ENCODE results near the gene IQCH.

Gene IQCH

GRCh38 chr15:67296684-67297083 is 42.1 kb downstream of the IQCH start:
- no peak for DNase-seq (ENCODE audit: low read depth in 3 of 3, low spot score in 1 of 3)

DNA sequence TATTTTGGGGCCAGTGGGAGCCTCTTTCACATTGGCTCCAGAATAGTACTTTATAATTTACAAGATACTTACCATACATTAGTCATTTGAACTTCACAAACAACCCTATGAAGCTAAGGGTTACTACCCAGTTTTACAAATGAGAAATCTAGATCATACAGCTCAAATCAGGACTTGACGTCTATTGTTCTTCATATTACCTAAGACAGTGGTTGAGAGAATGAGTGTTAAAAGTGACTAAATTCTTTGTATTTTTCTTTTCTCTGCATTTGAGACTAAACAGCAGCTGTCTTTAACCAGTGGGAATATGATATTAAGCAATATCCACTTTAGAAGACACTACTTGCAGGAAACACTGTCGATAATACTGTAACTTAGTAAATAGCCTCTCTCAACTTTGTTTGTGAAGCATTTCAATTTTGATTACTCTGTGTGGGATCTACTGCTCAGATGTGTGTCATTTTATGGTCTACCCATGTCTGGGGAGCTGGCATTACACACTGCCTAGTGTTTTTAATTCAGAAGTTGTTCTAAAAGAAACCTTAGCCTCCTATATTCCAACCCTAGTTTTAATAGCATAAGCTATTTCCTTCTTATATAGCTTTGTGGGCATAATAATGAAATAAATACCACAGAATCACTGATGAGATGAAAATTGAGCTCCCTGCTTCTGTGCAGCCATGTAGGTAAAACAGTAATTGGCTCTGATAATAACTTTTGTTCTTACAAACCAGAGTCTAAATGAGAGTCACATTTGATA is 45.9 kb downstream of the IQCH start:
- no peak for DNase-seq (ENCODE audit: low read depth in 3 of 3, low spot score in 1 of 3)

DNA sequence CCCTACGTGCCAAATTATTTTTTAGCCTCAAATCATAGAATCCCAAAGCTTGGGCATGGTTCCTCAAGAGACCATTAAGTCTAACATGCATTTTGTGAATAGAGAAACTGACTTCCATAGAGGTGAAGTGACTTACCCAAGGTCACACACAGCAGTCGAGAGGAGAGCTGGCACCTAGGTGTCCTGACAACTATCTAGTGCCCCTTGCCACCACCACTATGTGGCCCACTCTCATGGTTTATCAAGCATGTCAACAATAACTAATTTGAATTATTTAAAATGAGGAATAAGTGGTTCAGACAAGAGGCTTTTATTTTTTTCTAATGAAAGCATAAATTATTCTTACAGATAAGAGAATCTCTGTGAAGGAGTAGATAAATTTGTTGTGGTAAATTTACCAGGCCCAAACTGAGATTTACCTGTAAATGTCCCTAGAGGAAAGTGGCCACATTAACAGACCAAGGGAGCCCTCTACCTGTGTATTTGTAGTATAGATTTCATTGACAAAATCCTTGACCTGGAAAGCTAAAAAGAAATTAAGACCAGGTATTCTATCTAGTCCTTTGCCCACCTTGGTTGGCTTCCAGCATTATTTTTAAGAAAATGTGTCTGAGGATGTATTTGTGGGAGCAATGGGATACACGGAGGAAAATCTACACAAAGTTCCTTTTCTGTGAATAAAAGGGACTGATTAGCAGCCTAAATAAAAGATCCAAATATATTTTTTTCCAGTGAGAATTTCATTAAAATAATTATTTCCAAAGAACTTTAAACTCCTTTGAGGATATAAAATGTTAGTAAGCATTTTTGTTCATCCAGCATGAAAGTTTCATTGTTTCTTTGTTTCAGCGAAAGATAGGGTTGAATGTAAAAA is 49.1 kb downstream of the IQCH start:
- DNase-seq (ENCODE audit: low read depth in 3 of 3, low spot score in 1 of 3) = no peak

- no peak for DNase-seq (ENCODE audit: low read depth in 3 of 3, low spot score in 1 of 3)
Observed at GRCh38 chr15:67304778-67305177, 50.2 kb downstream of the IQCH start.

DNA sequence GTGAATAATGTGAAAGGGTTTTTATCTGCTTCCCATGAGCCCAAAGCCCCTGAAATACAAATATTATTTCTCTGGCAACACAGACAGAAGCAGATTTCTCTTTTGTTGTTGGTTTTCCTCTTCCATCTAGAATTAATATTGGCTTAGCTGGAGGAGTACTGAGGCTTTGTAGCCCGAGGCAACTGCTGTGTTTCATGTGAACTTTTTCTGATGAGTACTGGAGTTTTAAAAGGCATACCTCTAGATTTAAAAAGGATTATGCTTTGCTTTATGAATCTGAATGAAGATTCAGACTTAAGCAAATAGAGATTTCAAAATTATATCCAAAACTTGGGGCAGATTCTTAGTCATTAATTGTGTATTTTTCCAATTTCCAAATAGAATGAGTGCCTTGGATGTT is 50.9 kb downstream of the IQCH start:
- no peak for DNase-seq (ENCODE audit: low read depth in 3 of 3, low spot score in 1 of 3)

- DNase-seq (ENCODE audit: low read depth in 3 of 3, low spot score in 1 of 3) = no peak
Observed at GRCh38 chr15:67307156-67307555, 52.6 kb downstream of the IQCH start.

DNA sequence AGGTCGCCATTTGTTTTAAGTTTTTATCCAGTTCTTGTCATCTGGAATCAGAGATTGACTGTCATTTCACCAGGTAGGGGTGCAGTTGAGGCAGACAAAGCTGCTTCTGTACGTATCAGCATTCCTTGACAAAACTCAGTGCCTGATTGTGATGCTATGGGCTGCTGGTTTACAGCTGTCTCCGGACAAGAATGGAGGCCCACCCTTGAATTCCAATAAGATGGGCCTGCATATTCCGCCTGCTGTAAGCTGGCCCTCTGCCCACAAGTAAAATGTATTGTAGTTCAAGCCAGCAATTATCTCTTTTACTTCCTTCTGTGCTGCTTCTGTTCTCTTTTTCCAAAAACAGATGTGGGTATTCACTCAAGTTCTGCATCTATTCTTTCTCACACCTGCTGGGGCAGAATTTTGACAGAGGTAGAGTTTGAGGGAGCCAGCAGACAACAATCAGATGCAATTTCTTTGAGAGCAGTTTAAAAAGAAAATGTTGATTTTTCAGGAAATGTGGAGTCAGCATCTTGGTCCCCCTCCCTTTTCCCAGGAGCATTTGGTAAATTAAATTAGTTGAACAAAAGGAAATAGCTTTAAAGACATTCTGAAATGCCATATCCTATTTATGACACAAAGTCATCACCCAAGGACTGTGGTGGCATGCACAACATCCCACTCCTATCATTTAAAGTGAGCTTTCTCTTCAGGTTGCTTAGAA is 53.5 kb downstream of the IQCH start:
- no peak for DNase-seq (ENCODE audit: low read depth in 3 of 3, low spot score in 1 of 3)

DNA sequence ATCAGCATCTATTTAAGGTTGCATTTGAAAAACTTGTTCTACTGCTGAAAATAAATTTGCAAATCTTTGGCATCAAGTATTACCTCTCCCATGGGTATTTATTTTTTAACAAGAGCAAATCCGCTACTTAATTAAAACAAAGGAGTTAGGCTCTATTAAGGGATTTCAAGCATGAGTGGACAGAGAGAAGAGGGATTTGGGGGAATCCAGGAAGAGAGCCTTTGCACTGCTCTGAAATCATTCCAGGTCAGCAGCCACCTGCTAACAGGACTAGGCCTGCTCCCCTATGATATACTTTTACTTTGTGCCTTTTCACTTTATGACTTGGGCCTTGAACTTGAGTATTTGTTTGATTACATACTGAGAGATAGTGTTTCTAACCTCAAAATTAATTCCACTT is 57.1 kb downstream of the IQCH start:
- DNase-seq (ENCODE audit: low read depth in 3 of 3, low spot score in 1 of 3) = no peak

DNA sequence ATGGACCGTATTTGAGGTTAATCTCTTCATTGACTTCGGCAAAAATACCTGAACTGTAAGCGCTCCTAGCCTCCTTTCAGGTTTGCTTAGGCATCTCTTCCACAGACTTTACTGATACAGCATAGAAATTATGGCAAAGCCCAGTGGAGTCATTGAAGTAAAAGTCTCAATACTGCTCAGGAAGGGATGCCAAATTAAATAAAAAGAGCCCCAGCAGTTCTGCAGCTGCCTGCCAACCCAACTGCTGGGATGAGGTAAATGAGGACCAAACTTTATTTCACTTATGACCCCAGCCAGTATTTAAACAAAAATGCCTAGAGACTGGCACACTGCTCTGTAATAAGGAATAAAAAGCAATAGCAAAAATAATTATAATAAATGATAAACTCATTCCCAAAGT is 65.4 kb downstream of the IQCH start:
- no peak for DNase-seq (ENCODE audit: low read depth in 3 of 3, low spot score in 1 of 3)

DNA sequence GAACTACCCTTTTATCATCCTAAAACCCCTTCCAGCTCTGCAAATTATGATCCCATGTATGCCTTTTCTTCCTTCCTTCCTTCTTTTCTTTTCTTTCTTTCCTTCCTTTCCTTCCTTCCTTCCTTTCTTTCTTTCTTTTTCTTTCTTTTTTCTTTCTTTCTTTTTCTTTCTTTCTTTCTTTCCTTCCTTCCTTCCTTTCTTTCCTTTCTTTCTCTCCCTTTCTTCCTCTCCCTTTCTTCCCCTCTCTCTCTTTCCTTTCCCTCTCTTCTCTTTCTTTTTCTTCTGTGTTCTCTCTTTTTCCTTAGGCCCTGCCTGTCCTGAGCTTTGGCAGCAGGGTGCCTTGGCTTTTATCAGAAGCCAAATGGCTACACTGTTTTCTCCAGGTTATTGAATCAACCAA is 66.8 kb downstream of the IQCH start:
- DNase-seq (ENCODE audit: low read depth in 3 of 3, low spot score in 1 of 3) = no peak

DNA sequence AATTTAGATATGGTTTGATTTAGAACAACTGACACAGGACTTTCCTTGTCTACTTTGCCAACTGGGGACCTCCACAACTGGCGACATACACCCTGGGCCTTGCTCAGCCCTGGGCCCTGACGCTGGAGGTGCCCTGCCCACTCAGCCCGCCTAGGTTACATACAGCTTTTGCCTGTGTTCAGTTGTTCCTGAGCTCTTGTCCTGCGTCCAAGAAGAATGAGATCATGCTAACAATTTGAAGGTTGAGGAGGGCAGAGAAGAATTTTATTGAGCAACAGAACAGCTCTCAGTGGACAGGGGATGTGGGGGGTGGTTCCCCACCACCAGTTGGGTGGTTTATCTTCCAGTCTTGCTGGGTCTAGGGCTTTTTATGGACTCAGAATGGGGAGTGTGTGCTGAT is 67.9 kb downstream of the IQCH start:
- no peak for DNase-seq (ENCODE audit: low read depth in 3 of 3, low spot score in 1 of 3)

- DNase-seq (ENCODE audit: low read depth in 3 of 3, low spot score in 1 of 3) = no peak
Observed at GRCh38 chr15:67327312-67327711, 72.7 kb downstream of the IQCH start.

DNA sequence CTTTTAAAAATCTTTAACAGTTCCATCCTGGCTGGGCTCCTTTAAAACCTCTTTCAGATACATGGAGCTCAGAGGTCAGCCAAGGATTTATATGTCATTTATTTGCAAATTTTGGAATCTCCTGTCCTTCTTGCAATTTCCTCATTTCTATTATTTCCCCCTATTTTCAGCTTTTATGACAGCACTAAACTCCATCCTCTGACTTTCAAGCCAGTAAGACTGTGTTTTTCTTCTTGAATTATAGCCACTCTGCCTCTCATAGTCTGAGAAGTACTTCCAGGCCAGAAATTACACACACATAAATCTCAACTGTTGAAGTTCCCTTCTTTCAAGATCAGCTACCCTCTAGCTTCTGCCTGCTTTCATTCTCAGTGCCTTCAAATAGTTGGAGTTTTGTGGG is 73.2 kb downstream of the IQCH start:
- no peak for DNase-seq (ENCODE audit: low read depth in 3 of 3, low spot score in 1 of 3)

- DNase-seq (ENCODE audit: low read depth in 3 of 3, low spot score in 1 of 3) = no peak
Observed at GRCh38 chr15:67329984-67330733, 75.6 kb downstream of the IQCH start.

GRCh38 chr15:67331676-67332075 is 77.1 kb downstream of the IQCH start:
- DNase-seq (ENCODE audit: low read depth in 3 of 3, low spot score in 1 of 3) = no peak

DNA sequence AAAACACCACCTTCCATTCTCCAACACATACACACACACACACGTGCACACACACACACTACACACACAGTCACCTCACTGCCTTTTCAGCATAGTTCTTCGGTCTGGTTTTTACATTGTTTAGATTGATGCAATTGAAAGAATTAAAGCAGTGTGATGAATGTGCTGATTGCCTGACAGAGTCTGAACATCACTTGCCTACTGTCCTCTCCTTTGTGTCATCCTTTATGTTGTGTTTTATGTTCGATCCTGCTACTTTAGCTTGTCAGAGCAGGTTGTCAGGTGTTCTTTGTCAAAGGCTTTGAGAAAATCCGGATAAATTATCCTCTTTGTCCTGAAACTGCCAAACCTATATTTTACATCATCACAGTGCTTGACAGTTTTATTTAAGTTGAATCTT is 80.4 kb downstream of the IQCH start:
- DNase-seq (ENCODE audit: low read depth in 3 of 3, low spot score in 1 of 3) = no peak

GRCh38 chr15:67335534-67336222 is 81.1 kb downstream of the IQCH start:
- DNase-seq (ENCODE audit: low read depth in 3 of 3, low spot score in 1 of 3) = no peak

GRCh38 chr15:67340630-67341029 is 86.0 kb downstream of the IQCH start:
- DNase-seq (ENCODE audit: low read depth in 3 of 3, low spot score in 1 of 3) = no peak

DNA sequence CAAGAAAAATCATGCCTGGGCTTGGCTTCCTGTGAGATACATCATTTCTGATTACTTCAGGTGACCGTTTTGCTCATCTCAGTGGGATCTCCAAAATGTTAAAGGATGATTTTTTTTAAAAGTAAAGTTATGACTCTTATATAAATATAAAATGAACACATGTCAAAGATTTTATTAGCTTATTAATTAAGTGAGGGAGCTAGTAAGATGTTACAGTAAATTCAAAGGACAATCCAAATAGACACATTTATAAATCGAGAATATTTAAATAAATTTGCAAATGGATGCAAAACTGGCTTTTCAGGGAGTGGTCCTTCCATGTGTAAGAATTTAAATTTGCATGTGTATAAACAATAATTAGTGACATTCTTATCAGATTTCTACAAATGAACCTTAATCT is 87.0 kb downstream of the IQCH start:
- DNase-seq (ENCODE audit: low read depth in 3 of 3, low spot score in 1 of 3) = no peak

DNA sequence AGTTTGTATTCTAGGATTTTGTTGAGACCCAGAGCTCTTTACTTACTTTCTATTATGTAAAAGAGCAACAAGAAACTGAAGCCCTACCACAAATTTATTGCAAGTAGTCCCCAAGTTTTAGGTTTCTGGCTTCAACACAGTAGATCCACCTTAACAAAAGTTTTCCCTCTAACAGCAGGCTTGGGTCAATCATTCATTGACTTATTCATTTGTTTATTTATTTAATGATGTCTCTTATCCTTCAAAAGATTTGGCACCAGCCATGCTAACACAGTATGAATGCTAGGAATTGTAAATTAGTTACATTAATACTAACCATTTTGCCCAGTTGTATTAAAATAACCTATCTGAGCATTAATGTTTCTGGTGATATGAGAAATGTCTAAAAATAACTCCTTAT is 88.6 kb downstream of the IQCH start:
- DNase-seq (ENCODE audit: low read depth in 3 of 3, low spot score in 1 of 3) = no peak

DNA sequence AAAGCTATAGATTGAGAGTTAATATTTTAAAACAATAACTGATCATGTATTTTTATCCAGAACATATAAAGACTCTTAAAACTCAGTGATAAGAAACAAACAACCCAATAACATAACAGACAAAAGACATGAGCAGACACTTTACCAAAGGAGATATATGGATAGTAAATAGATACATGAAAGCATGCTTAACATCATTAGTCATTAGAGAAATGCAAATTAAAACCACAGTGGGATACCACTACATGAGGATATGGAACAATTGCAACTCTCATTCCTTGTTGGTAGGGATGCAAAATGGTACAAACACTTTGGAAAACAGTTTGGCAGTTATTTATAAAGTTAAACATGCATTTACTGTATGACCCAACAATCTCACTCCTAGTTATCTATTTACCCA is 95.0 kb downstream of the IQCH start:
- DNase-seq (ENCODE audit: low read depth in 3 of 3, low spot score in 1 of 3) = no peak
